Liver (tissue), 3 donors: ENCODE data around the gene SPZ1.

Experiments used
- FOXA2 ChIP-seq: IDR thresholded peaks from 2 replicates; pipeline ENCODE4 v1.6.1; 2016; ENCODE audit warnings: antibody characterized with exemption
- HNF4A ChIP-seq, 2 donors: conservative IDR thresholded peaks; 2 replicates each; pipeline ENCODE4 v1.6.1; 2016; ENCODE audit warnings: antibody characterized with exemption in 2 of 2, mild to moderate bottlenecking in 2 of 2
- JUND ChIP-seq, 2 donors: IDR thresholded peaks; 2 replicates each; pipeline ENCODE4 v1.6.1; 2016; ENCODE audit warnings: antibody characterized with exemption in 2 of 2
- MAX ChIP-seq: IDR thresholded peaks from 2 replicates; pipeline ENCODE4 v1.6.1; 2016; ENCODE audit warnings: antibody characterized with exemption
- RAD21 ChIP-seq, 2 donors: IDR thresholded peaks; 2 replicates each; pipeline ENCODE4 v1.6.1; 2016; ENCODE audit warnings: antibody characterized with exemption in 2 of 2, mild to moderate bottlenecking in 2 of 2
- RXRA ChIP-seq, 2 donors: IDR thresholded peaks; 2 replicates each; pipeline ENCODE4 v1.6.1; 2017 to 2018; ENCODE audit warnings: antibody characterized with exemption in 2 of 2, mild to moderate bottlenecking in 1 of 2
- SP1 ChIP-seq: IDR thresholded peaks from 2 replicates; pipeline ENCODE4 v1.6.1; 2018; ENCODE audit warnings: antibody characterized with exemption, mild to moderate bottlenecking
- TAF1 ChIP-seq: conservative IDR thresholded peaks from 2 replicates; pipeline ENCODE4 v1.6.1; 2016; ENCODE audit warnings: antibody characterized with exemption, mild to moderate bottlenecking
- YY1 ChIP-seq: IDR thresholded peaks from 2 replicates; pipeline ENCODE4 v1.6.1; 2016; ENCODE audit warnings: antibody characterized with exemption, mild to moderate bottlenecking
- ZBTB33 ChIP-seq: IDR thresholded peaks from 2 replicates; pipeline ENCODE4 v1.6.1; 2016; ENCODE audit warnings: antibody characterized with exemption
- TF ChIP-seq, protein P1 (sequence below): fragments of 150-350 bp; IDR thresholded peaks from 2 replicates; pipeline ENCODE4 v1.5.1; 2017; ENCODE audit warnings: improper control_type of control experiment, low read depth, low read length; ENCODE audit not compliant: missing input control
- TF ChIP-seq, protein P2 (sequence below): IDR thresholded peaks from 2 replicates; pipeline ENCODE4 v1.6.1; 2016; ENCODE audit warnings: antibody characterized with exemption, mild to moderate bottlenecking
- donor health status: healthy.
- donor health status: healthy.

GRCh38 chr5:80309871-80310665, 9.7 kb upstream of the SPZ1 start:
- TF ChIP-seq, protein P1, sequence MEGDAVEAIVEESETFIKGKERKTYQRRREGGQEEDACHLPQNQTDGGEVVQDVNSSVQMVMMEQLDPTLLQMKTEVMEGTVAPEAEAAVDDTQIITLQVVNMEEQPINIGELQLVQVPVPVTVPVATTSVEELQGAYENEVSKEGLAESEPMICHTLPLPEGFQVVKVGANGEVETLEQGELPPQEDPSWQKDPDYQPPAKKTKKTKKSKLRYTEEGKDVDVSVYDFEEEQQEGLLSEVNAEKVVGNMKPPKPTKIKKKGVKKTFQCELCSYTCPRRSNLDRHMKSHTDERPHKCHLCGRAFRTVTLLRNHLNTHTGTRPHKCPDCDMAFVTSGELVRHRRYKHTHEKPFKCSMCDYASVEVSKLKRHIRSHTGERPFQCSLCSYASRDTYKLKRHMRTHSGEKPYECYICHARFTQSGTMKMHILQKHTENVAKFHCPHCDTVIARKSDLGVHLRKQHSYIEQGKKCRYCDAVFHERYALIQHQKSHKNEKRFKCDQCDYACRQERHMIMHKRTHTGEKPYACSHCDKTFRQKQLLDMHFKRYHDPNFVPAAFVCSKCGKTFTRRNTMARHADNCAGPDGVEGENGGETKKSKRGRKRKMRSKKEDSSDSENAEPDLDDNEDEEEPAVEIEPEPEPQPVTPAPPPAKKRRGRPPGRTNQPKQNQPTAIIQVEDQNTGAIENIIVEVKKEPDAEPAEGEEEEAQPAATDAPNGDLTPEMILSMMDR = no peak
- TF ChIP-seq YY1 (no peak), TAF1 (no peak), SP1 (no peak), MAX (no peak), RXRA (IDR thresholded peaks at IDR 0.05) (no peak), ZBTB33 (no peak), RAD21 (IDR thresholded peaks at IDR 0.05) (no peak), HNF4A (conservative IDR thresholded peaks at IDR 0.05) (no peak), FOXA2 (no peak), JUND (IDR thresholded peaks at IDR 0.05) (no peak)
- TF ChIP-seq, protein P2, sequence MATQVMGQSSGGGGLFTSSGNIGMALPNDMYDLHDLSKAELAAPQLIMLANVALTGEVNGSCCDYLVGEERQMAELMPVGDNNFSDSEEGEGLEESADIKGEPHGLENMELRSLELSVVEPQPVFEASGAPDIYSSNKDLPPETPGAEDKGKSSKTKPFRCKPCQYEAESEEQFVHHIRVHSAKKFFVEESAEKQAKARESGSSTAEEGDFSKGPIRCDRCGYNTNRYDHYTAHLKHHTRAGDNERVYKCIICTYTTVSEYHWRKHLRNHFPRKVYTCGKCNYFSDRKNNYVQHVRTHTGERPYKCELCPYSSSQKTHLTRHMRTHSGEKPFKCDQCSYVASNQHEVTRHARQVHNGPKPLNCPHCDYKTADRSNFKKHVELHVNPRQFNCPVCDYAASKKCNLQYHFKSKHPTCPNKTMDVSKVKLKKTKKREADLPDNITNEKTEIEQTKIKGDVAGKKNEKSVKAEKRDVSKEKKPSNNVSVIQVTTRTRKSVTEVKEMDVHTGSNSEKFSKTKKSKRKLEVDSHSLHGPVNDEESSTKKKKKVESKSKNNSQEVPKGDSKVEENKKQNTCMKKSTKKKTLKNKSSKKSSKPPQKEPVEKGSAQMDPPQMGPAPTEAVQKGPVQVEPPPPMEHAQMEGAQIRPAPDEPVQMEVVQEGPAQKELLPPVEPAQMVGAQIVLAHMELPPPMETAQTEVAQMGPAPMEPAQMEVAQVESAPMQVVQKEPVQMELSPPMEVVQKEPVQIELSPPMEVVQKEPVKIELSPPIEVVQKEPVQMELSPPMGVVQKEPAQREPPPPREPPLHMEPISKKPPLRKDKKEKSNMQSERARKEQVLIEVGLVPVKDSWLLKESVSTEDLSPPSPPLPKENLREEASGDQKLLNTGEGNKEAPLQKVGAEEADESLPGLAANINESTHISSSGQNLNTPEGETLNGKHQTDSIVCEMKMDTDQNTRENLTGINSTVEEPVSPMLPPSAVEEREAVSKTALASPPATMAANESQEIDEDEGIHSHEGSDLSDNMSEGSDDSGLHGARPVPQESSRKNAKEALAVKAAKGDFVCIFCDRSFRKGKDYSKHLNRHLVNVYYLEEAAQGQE = no peak
